GM21825 (cell line): ENCODE results near the gene BATF2.
A peak's percentile ranks its signal among the peaks of the same experiment; 100 is the strongest.
"Not testable (repeated sequence)": the region's sequence is repeated elsewhere in the genome, so short reads cannot be mapped to it uniquely, and the experiment has no call there.

Source experiments
- ATAC-seq: cut with Tn5 transposase; IDR thresholded peaks from one replicate; pipeline ENCODE4 v1.9.1; 2021; ENCODE audit warnings: mild to moderate bottlenecking, moderate library complexity; ENCODE audit not compliant: unreplicated experiment

BATF2 gene, protein sequence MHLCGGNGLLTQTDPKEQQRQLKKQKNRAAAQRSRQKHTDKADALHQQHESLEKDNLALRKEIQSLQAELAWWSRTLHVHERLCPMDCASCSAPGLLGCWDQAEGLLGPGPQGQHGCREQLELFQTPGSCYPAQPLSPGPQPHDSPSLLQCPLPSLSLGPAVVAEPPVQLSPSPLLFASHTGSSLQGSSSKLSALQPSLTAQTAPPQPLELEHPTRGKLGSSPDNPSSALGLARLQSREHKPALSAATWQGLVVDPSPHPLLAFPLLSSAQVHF

DNA sequence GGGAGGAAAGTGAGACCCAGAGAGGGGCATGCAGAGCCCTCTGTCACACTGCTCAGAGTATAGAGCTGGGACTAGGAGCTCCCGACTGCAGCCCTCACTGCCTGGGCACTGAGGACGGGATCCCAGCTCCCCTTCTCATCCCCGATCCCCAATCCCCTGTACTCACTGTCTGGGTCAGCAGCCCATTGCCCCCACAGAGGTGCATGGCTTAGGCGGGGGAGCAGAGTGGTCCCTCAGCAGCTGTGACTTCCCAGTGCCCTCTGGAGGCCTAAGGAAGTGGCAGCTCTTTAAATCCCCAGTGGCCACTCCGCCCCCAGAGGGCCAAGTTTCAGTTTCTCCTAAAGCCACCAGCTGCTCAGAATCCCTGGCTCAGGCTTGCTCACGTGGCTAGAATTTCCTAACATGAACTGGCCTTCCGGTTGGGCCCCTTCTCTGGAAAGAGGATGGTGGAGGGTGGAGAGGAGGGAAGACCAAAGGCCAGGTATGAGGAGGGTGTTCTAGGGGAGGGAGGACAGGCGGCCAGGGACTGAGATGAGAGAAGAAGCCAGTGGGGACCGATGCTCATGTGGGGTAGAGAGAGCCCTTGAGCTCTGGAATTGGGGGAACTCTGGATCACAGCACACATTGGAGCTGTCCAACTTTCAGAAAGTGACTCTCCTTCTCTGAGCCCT lies at the start of gene BATF2:
Gene BATF2 (minus strand): TSS at position 262 of the 671 bp plus-strand sequence. CDS start 57 bp downstream, at position 205.
- no peak for ATAC-seq

DNA sequence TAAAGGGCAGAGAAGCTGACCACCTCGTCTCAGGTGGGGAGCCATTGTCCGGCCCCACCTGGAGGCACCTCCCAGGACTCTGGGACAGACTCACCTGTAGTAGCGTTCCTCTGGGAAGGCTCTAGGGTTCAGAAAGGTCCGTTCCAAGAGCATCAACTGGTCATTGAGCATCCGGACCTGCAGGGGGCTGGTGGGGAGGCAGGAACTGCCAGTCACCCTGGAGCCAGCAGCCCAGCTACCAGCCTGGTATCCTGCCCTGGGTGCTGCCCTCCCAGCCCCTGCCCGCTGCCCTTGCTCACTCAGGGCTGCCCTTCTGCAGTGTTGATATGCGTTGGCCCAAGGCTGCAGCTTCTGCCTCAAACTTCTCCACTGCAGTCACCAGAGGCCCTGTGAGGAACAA lies 49.0 kb upstream of the BATF2 start:
- ATAC-seq, result no peak

DNA sequence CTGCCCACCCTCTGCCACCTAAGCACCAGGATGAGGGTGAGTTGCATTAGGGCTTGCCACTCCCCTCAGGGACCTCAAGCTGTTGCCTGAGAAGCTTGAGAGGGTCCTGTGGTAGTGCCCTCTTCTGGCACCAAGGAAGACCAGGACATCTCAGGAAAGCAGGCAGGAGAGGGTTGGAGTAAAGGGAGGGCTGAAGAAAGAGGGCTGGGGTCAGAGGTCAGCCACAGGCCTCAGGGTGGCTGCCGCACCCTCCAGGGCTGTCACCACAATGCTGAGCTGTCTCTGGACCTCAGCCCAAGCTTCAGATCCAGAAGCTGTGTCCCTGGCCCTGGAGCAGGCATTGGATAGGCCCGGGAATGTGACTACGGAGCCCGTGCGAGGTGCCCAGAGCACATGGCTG lies 48.3 kb upstream of the BATF2 start:
- ATAC-seq, result no peak

DNA sequence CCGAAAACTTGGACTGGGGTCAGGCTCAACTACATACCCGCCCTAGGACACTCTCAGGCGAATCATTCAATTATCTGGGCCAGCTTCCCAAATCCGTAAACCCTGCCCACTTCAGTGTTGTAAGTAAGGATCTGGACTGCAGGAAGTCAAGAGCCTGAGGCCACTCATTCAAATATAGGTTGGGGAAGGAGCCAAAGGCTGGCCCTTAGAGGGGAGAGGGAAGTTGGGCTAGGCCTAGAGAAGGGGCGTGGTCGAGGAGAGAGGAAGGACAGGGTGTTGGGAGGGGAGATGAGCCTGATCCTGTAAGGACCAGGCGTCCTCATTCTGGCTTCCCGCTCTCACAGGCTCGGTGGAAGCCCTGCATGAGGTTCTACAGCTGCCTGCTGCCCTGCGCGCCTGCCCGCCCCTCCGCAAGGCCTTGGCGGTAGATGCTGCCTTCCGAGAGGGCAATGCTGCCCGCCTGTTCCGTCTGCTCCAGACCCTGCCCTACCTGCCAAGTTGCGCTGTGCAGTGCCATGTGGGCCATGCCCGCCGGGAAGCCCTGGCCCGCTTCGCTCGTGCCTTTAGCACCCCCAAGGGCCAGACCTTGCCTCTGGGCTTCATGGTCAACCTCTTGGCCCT lies 47.2 kb upstream of the BATF2 start:
- ATAC-seq, result no peak

DNA sequence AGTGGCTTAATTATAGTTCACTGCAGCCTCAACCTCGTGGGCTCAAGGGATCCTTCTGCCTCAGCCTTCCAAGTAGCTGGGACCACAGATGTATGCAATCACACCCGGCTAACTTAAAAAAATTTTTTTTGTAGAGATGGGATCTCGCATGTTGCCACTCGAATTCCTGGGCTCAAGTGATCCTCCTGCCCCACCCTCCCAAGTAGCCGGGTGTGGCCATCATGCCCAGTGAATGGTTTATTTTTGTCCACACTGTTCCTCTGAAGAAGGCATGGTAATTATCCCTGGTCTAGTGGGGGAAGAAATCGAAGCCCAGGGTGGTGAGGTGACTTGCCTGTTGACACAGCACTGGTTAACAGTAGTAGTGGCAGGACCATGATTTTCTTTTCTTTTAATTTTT lies 46.1 kb upstream of the BATF2 start:
- no peak for ATAC-seq

DNA sequence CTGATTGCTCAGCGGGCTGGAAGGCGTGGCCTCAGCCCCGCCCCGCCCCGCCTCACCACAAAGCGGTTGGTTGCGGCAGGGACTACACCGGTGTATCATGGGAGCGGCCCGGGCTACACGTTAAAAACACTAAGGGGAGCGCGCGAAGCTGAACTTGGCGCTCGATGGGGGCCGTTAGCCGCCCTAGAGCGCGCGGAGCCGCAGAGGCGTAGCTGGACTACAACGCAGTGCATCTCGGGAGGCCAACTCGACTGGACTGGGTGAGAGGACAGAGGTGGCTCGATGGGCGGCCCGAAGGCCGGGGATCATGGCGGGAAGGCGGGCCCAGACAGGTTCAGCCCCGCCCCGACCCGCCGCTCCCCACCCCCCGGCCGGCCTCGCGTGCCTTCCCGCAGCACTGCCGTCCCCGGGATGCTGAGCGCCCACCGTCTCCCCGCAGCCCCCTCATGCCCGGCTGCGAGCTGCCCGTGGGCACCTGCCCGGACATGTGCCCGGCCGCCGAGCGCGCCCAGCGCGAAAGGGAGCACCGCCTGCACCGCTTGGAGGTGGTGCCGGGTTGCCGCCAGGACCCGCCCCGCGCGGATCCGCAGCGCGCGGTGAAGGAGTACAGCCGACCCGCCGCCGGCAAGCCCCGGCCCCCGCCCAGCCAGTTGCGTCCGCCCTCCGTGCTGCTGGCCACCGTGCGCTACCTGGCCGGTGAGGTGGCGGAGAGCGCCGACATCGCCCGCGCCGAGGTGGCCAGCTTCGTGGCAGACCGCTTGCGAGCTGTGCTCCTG lies 44.3 kb upstream of the BATF2 start, which contains the start of gene SAC3D1:
Gene SAC3D1 (plus strand): TSS at position 364 of the 776 bp plus-strand sequence. CDS start 83 bp downstream, at position 447.
- ATAC-seq, result peak; percentile 85

DNA sequence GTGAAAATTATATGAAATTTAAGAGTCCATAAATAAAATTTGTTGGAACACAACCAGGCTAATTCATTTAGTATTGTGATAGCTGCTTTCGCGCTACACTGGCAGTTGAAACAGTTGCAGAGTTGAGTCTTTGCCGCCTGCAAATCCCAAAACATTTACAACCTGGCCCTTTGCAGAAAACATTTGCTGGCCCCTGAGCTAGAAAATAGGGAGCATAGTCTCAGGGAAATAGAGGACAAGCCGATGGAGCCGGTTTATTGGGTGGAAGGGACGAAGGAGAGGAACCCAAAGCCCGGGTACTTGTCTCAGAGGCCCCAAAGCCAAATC lies 43.7 kb upstream of the BATF2 start:
- ATAC-seq, result no peak

DNA sequence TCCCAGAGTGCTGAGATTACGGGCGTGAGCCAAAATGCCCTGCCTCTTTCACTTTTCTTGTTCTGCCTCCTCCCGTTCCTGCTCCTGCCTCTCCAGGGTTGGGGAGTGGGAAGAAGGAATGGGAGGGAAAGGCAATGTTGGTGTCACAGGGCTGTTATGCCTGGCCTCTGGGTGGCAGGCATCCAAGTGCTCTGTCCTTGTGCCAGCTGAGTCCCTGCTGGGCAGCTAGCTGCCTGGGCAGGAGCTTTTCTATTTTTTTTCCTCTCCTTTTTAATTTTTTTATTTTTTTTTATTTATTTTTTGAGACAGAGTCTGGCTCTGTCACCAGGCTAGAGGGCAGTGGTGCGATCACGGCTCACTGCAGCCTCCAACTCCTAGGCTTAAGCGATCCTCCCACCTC lies 40.2 kb upstream of the BATF2 start:
- no peak for ATAC-seq

DNA sequence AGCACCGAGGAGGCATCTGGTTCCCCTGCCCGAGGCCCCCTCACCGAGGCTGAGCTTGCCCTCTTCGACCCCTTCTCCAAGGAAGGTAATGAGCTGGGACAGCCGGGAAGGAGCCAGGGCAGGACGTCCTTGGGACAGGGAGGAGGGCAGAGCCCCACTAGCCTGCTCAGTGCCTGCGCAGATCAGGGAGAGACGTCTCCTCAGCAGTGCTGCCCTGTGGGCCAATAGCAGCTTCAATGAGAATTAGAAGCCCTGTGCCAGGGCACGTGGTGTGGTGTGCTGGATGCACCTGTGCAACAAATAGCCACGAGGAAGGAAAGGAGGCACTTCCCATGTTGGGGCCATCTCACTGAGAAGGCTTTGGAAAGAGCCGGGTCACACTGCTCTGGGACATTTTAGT lies 38.8 kb upstream of the BATF2 start:
- ATAC-seq, result no peak

DNA sequence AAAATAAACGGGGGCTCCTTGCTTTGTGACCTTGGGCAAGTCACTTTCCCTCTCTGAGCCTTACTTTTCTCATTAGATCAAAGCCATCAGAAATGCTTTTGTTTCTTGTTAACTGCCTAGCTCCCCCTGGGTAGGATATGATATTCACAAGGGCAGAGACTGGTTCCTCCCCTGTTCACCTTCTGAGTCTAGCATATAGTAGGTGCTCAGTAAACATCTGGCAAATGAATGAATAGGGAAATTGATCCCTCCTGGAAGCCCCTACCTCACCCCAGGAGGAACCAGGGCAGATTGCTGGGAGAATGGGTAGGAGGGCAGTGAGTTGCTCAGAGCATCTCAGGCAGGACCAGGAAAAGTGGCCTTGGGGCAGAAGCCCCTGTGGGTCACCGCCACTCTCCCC lies 37.7 kb upstream of the BATF2 start:
- no peak for ATAC-seq

DNA sequence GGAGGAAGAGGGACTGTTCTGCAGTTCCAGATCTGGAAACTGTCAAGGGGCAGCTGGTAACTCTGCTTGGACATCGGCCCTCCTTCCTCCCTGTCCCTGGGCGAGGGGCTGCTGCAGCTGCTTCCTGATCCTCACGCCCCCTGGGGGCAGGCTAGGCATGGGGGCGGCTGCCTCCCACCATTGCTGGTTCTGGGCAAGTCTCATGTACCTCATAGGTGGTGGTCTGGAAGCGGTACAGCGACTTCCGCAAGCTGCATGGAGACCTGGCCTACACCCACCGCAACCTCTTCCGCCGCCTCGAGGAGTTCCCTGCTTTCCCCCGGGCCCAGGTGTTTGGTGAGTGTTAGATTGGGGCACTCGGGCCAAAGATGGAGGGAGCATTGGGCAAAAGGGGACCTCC lies 35.4 kb upstream of the BATF2 start:
- no peak for ATAC-seq

DNA sequence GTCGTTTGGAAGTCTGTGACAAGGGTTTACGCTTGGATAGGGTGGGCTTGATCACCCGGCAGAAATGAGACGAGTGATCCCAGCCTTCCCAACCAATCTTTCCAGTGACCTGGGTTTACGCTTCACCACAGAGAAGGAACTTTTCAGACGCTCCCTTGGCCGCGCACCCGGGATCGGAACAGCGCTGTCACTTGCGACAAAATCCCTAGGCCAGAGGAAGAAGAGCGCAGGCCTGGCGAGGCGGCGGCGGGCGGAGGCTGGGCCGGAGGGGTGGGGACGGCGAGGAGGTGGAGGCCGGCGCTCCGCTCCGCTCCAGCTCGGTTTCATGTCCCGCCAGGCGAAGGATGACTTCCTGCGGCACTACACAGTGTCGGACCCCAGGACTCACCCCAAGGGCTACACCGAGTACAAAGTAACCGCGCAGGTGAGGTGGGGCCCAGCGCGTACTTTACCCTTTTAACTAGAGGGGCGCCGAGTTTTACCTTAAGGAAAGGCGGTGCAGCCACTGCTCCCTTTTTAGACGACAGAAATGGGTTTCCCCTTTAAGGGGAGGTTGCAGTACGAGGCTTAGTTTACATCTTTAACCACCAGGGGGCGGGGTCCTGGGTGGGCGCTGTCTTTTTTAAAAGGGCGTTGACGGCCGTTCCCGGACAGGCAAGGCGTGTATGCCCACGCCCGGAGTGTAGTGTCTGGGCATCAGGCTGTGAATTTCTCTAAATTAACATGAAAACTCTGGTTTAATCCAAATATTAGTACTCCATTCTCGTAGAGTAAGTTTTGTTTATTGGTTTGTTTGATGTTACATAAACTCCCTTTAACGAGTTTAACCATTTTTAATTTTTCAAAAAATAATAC lies 30.7 kb upstream of the BATF2 start, which contains the start of gene SNX15:
Gene SNX15 (plus strand): TSS at position 227 of the 855 bp plus-strand sequence. CDS start 99 bp downstream, at position 326.
- peak; percentile 84 for ATAC-seq

DNA sequence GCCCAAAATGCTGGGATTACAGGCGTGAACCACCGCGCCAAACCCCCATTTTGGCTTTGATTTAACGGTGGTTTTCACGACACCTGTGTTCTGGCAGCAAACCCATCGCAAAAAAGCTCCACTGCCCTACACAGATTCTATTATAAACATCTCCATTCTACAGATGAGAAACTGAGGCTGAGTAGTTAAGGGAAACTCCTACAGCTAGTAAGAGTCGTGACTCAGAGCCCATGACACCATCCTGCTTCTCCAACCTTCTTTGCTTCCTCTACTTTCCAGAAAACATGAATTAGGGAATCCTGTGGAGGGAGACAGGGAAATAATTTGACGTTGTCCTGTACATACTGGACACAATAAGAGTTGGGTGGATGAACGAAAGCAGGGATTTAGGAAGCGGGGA lies 30.0 kb upstream of the BATF2 start:
- no peak for ATAC-seq

DNA sequence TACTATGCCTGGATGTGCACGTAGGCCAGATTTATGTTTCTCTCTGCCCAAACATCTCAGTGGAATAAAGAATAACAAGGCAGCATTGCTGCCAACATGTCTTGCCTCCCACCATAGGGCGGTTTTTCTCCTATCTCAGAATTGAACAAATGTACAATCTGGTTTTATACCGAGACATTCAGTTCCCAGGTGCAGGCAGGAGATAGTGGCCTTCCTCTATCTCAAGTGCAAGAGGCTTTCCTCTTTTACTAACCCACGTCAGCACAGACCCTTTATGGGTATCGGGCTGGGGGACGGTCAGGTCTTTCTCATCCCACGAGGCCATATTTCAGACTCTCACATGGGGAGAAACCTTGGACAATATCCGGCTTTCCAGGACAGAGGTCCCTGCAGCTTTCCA lies 26.7 kb upstream of the BATF2 start:
- ATAC-seq, result not testable (repeated sequence)

DNA sequence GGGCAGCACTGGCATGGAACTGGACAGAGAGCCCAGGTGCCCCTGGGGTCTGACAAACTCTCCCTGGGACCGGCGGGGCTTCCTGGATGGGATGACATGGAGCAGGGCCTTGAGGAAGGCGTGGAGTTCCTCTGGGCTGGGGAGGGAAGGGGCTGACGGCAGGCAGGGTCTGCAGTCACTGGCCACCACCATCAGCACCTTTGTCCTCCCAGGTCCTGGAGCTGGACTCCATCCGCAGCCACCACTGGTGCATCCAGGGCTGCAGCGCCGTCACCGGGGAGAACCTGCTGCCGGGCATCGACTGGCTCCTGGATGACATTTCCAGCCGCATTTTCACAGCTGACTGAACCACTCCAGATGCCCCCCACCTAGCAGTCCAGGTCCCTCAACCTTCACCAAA lies 24.7 kb upstream of the BATF2 start:
- no peak for ATAC-seq

DNA sequence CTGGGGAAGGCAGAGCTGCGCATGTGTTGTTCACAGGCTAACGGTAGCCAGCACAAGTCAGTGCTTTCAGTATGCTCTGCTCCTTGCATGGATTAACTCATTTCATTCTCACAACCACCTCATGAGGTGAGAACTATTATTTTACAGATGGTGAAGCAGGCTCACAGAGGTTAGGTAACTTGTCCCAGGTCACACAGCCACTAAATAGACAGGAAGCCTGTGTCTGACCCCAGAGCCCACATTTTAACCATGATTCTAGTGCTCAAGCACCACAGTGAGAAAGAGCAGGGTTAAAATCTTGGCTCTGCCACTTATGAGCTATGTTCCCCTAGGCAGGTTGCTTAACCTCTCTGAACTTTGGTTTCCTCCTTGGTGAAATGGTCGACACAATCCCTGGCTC lies 24.2 kb upstream of the BATF2 start:
- no peak for ATAC-seq

DNA sequence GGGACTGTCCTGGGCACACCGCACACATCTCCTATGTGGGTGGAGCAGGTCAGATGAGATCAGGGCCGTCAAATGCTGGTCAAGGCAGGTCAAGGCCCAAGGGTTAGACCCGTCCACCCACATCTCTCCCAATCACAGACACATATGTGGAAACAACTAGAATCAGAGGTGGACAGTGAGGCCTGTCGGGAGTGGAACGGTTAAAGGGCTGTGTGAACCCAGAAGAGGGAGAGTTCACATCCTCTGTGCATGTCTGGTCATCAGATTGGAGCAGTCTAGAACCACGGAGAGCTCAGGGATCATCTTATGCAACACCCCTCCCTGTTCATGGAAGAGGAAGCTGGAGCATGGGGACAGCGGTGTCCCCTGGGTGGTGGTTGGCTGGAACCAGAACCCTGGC lies 23.1 kb upstream of the BATF2 start:
- ATAC-seq, result no peak

DNA sequence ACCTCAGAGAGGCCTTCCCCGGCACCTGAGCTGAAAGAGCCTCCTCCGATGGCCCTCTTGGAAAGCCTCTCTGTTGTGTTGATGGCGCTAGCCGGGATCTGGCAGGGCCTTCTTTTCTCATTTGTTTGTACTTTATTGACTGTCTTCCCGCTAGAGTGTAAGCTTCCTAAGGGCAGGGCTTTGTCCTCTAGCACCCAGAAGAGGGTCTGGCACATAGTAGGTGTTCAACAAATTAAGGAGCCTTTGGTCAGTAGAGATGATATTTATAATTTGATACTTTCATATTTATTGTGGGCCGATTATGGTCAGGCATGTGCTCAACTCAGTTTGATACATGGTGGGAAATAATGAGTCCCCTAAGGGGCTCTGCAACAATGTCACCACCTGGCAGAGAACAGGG lies 21.2 kb upstream of the BATF2 start:
- ATAC-seq, result no peak

DNA sequence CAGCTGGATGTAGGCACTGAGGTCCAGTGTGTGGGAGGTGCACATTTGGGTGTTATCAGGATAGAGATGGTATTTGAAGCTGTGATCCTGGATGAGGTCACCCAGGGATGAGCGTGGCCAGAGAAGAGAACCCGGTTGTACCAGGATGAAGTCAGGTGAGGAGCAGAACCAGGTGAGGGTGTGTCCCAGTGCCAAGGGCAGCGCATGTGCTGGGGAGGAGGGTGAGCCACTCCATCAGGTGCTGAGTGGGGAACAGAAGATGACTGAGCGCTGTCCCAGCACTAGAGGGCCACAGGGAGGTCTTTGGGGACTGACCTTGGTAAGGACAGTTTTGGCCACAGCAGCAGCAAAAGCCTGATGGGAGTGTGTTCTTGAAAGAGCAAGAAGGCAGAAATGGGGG lies 19.9 kb upstream of the BATF2 start:
- ATAC-seq, result no peak

DNA sequence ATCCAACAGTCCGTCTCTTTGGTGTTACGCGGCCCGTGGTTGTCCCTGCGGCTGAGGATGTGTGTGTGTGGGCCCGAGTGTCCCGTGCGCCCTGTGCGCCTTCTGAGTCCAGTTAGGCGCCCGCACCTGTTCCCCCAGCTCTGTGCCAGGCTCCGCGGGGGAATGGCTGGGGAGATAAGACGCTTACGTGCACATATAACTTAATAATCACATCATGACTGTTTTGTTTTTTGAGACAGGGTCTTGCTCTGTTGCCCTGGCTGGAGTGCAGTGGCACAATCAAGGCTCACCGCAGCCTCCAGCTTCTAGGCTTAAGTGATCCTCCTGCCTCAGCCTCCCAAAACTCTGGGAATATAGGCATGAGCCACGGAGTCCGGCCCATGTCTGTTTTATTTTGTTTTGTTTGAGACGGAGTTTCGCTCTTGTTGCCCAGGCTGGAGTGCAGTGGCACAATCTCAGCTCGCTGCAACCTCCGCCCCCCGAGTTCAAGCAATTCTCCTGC lies 18.0 kb upstream of the BATF2 start:
- ATAC-seq, result no peak
